K562 (cell line): ENCODE measurements around the gene FKBP8. TPM values are rescaled to one million over a fixed set of nuclear protein-coding genes. Genes with fewer than 3 reads are reported as not detected.

Experiments
- ATAC-seq: fragments of 200-7000 bp; cut with Tn5 transposase; 3 replicates; pipeline ENCODE4 v1.9.1; 2020; ENCODE audit warnings: moderate library complexity
- BruUV-seq: library from RNA; stranded (reverse); fragments of 400-500 nt; replicated peaks from 2 replicates; lab custom pipeline; 2021; lab: Mats Ljungman, UMichigan
- CTCF ChIA-PET: fragments of 300-600 bp; formaldehyde crosslinking; extraction: SDS; loops from one replicate; lab custom pipeline; 2021; ENCODE audit warnings: low intra/inter-chr PET ratio; lab: Yijun Ruan, JAX
- POLR2A ChIA-PET: fragments of 300-600, 350-650 bp; sonication (Branson Sonifier 250); formaldehyde crosslinking; extraction: SDS; loops from one replicate; lab custom pipeline; 2021; ENCODE audit warnings: antibody characterized with exemption, inconsistent platforms; lab: Yijun Ruan, JAX
- DNase-seq, 4 experiments: peaks; one replicate each; pipeline versions ENCODE4 v3.0.0 to v3.0.0-alpha.2; 2011 to 2018; ENCODE audit warnings: low spot score in 3 of 4, mixed read lengths in 3 of 4; ENCODE audit errors: extremely low read depth in 1 of 4
- FAIRE-seq: peaks from 2 replicates; lab custom pipeline; 2011; peaks lifted over from hg19 to GRCh38; lab: Jason Lieb, UNC
- H2AFZ ChIP-seq: 2 replicates; pipeline ENCODE4 v1.6.0; 2011; ENCODE audit warnings: low read depth, low read length, control low read depth, inconsistent platforms
- H3K27ac ChIP-seq: fragments of 200-600 bp; 3 replicates; pipeline ENCODE4 v1.8.0; 2011; ENCODE audit warnings: low read depth, mild to moderate bottlenecking, control low read depth, inconsistent platforms, low read length, moderate library complexity, mixed read lengths; ENCODE audit errors: extremely low read depth
- H3K27me3 ChIP-seq, 2 experiments: fragments of 300-600 bp in 1 of 2; 2 replicates in 1 of 2; 3 replicates in 1 of 2; pipeline versions ENCODE4 v1.6.0 to v1.8.0; 2011; ENCODE audit warnings: inconsistent platforms in 2 of 2, low read length in 2 of 2, mild to moderate bottlenecking in 1 of 2, mixed read lengths in 1 of 2, moderate library complexity in 1 of 2; ENCODE audit not compliant: control insufficient read depth in 2 of 2, insufficient read depth in 2 of 2
- H3K36me3 ChIP-seq: fragments of 300-600 bp; 3 replicates; pipeline ENCODE4 v1.8.0; 2011; ENCODE audit warnings: mild to moderate bottlenecking, low read length, inconsistent platforms; ENCODE audit not compliant: control insufficient read depth, insufficient read depth
- H3K4me1 ChIP-seq, 2 experiments: fragments of 200-600 bp in 1 of 2; replicated peaks in 1 of 2; 2 replicates in 1 of 2; 3 replicates in 1 of 2; pipeline versions ENCODE4 v1.5.1 to v1.8.0; 2011; ENCODE audit warnings: inconsistent platforms in 2 of 2, low read length in 2 of 2, mild to moderate bottlenecking in 1 of 2, mixed read lengths in 1 of 2, moderate library complexity in 1 of 2; ENCODE audit not compliant: control insufficient read depth in 2 of 2, insufficient read depth in 2 of 2
- H3K4me2 ChIP-seq: 2 replicates; pipeline ENCODE4 v1.6.1; 2011; ENCODE audit warnings: low read length, control low read depth, inconsistent platforms, mixed read lengths; ENCODE audit not compliant: insufficient read depth
- H3K4me3 ChIP-seq: fragments of 200-600 bp; sonication (generic), shearing (Covaris generic); 2 replicates; pipeline ENCODE4 v1.5.1; 2016; ENCODE audit warnings: control low read depth, inconsistent platforms
- H3K79me2 ChIP-seq: fragments of 200-600 bp; 3 replicates; pipeline ENCODE4 v1.8.0; 2011; ENCODE audit warnings: low read length, inconsistent platforms; ENCODE audit not compliant: control insufficient read depth, insufficient read depth
- H3K9ac ChIP-seq, 2 experiments: 2 replicates each; pipeline versions ENCODE4 v1.6.0 to v1.6.1; 2011; ENCODE audit warnings: low read depth in 2 of 2, low read length in 2 of 2, control low read depth in 1 of 2, inconsistent platforms in 1 of 2, mild to moderate bottlenecking in 1 of 2, mixed read lengths in 1 of 2; ENCODE audit not compliant: insufficient read depth in 1 of 2
- H3K9me1 ChIP-seq: one replicate; pipeline ENCODE4 v1.6.0; 2011; ENCODE audit warnings: inconsistent platforms, mild to moderate bottlenecking, low read length, moderate library complexity; ENCODE audit not compliant: control insufficient read depth, insufficient read depth
- H3K9me3 ChIP-seq: replicated peaks from 2 replicates; pipeline ENCODE4 v1.5.1; 2011; ENCODE audit warnings: low read depth, low read length, inconsistent platforms; ENCODE audit not compliant: control insufficient read depth, insufficient read depth
- H4K20me1 ChIP-seq: replicated peaks from 2 replicates; pipeline ENCODE4 v1.6.1; 2011; ENCODE audit warnings: low read length, inconsistent platforms, mixed read lengths; ENCODE audit not compliant: control insufficient read depth, insufficient read depth
- COPS2 ChIP-seq: fragments of 450-650 bp; conservative IDR thresholded peaks from 2 replicates; pipeline ENCODE4 v1.6.1; 2016; ENCODE audit warnings: mild to moderate bottlenecking, moderate library complexity
- HNRNPH1 ChIP-seq: fragments of 200-400 bp; formaldehyde crosslinking; optimal IDR thresholded peaks from 2 replicates; pipeline ENCODE3; 2017; ENCODE audit warnings: low read depth, mild to moderate bottlenecking, low read length, moderate library complexity
- NKRF ChIP-seq: fragments of 450-650 bp; IDR thresholded peaks from 2 replicates; pipeline ENCODE4 v1.6.1; 2016; ENCODE audit warnings: borderline replicate concordance
- PRPF4 ChIP-seq: fragments of 200-400 bp; formaldehyde crosslinking; IDR thresholded peaks from one replicate; pipeline ENCODE4 v1.6.1; 2017; ENCODE audit warnings: low read length, low read depth, mild to moderate bottlenecking; ENCODE audit not compliant: insufficient read depth, poor library complexity, severe bottlenecking
- SETDB1 ChIP-seq: IDR thresholded peaks from one replicate; pipeline ENCODE4 v1.6.1; 2012; ENCODE audit warnings: low read length, control low read depth, inconsistent platforms
- TCF3 ChIP-seq: sonication (generic); formaldehyde crosslinking; IDR thresholded peaks from 2 replicates; pipeline ENCODE4 v1.4.0; 2020; ENCODE audit warnings: mild to moderate bottlenecking, missing genetic modification reagents
- YY1 ChIP-seq, 3 experiments: IDR thresholded peaks; 2 replicates each; pipeline ENCODE4 v1.6.1; 2011; ENCODE audit warnings: low read length in 2 of 3, mild to moderate bottlenecking in 2 of 3, moderate library complexity in 2 of 3, borderline replicate concordance in 1 of 3, control low read depth in 1 of 3, low read depth in 1 of 3; ENCODE audit not compliant: insufficient read depth in 3 of 3, insufficient replicate concordance in 2 of 3, control insufficient read depth in 1 of 3, insufficient read length in 1 of 3; ENCODE audit errors: extremely low read depth in 1 of 3
- ZKSCAN3 ChIP-seq: fragments of 250-450 bp; sonication (Bioruptor Pico); IDR thresholded peaks from 2 replicates; pipeline ENCODE4 v1.4.0; 2020
- ZNF316 ChIP-seq: fragments of 450-650 bp; IDR thresholded peaks from 2 replicates; pipeline ENCODE4 v1.6.1; 2016
- ZNF518B ChIP-seq: fragments of 250-450 bp; sonication (Bioruptor Pico); IDR thresholded peaks from 2 replicates; pipeline ENCODE4 v1.5.0; 2021; ENCODE audit warnings: mild to moderate bottlenecking, moderate library complexity
- WGBS: fragments of 100-300 bp; shearing (Covaris generic); methylation state at CpG from one replicate; pipeline ENCODE4 v1.1.6; 2016; ENCODE audit warnings: low coverage, mixed read lengths; ENCODE audit not compliant: insufficient coverage; ENCODE audit errors: missing lambda C conversion rate; 5-methylcytosine and 5-hydroxymethylcytosine counted together
- in situ Hi-C: fragments of 300-500 bp; cut with MboI; formaldehyde crosslinking; loops from 4 replicates; pipeline ENCODE4 v1.15.0; 2018; ENCODE audit warnings: inconsistent platforms, mixed read lengths
- intact Hi-C: fragments of 100-400 bp; cut with micrococcal nuclease; formaldehyde crosslinking; loops from 2 replicates; pipeline ENCODE4 v1.14.2; 2022
- polyA plus RNA-seq, 8 experiments: library from polyadenylated mRNA; depleted of rRNA in 4 of 8; stranded (reverse) in 5 of 8; unstranded in 3 of 8; fragments of >200 nt; fragmentation: Nextera tagmentation in 2 of 8; fragmentation: Illumina TruSeq in 1 of 8; extraction: Ambion mirVana in 2 of 8; extraction: Trizol in 1 of 8; gene quantifications; 2 replicates each; pipeline versions ENCODE4 v1.2.1 to v1.2.3, GENCODE V29; 2011 to 2014; ENCODE audit warnings: inconsistent platforms in 1 of 8, missing spikeins in 1 of 8
- total RNA-seq, 7 experiments: library from RNA; depleted of rRNA in 6 of 7; stranded (reverse); fragments of >200 nt in 6 of 7; fragmentation: Illumina TruSeq in 2 of 7; extraction: Trizol in 2 of 7; gene quantifications; 2 replicates each; pipeline versions ENCODE4 v1.2.1 to v1.2.3, GENCODE V29; 2011 to 2021; ENCODE audit warnings: low replicate concordance in 1 of 7
- TF ChIP-seq, protein P1 (sequence below): fragments of 250-450 bp; sonication (Bioruptor Pico); IDR thresholded peaks from 2 replicates; pipeline ENCODE4 v1.8.0; 2022; ENCODE audit warnings: inconsistent platforms, mild to moderate bottlenecking, moderate library complexity, borderline replicate concordance

The FKBP8 gene
- total and polyA plus RNA-seq, 9 of the 15 experiments (the other 6 are each of a cell fraction or from before 2014, with no cell fraction given) = 0.46 to 236 (median 104) TPM

DNA sequence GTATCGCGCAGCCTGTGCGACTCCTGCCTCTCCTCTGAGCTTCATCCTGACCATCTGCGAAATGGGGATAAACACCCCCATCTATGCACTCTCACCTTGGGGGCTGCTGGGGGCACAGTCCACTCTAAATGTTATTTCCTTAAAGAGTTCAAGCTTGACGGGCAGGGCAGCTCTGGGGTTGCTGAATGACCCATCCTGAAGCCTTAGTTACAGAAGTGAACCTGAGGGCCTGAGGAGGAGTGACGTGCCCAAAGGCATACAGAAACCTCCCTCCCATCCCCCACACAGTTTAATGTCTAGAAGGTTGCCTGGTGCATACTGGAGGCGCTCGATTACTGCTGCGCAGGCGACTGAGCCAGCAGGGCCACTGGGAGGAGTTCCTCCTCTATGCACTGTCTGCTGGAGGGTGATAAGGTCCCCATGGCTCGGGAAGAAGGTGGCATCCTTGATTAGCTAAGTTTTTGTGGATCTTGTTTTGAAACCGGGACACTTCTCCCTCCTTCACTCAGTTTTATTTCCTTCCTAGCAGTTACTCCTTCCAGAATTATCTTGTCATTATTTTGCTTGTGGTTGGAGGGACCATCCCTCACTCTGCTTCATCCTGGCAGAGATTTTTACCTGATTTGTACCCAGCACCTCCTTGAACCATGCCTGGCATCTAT, 572 bp upstream of the FKBP8 start:
- intact Hi-C loops (loop anchor here (1.0 to 5.0 kb wide), 3 partner anchors 13 to 133 kb away; partner anchors contain the start of genes ELL and KXD1), in situ Hi-C loops (no loop called here)
- Histone ChIP-seq H3K4me2 (peak overlapping the region; percentile 90), H3K27me3 (no peaks in the 10 kb centered on the region), H3K9me1 (no peaks in the 10 kb centered on the region), H4K20me1 (peaks cover 3% of the 10 kb centered on the region; the same call in 1 of the 2 replicates), H3K79me2 (peaks cover 21% of the 10 kb centered on the region), H3K36me3 (peaks cover 30% of the 10 kb centered on the region), H2AFZ (peak overlapping the region; percentile 73), H3K9me3 (no peaks in the 10 kb centered on the region), H3K4me1 (peaks cover 18 to 36% of the 10 kb centered on the region in 2 experiments), H3K9ac (peak overlapping the region; percentile 76 to 88; a peak in 3 of 4 replicates), H3K27ac (peak overlapping the region; percentile 88), H3K4me3 (peak overlapping the region; percentile 68)
- CTCF ChIA-PET = no interaction called here
- no TSS peak for BruUV-seq
- WGBS = 0% methylated on average over 12 of the region's 12 CpGs
- ATAC-seq = peak; percentile 94
- DNase-seq = peak; percentile 90 to 99 (median 95)
- FAIRE-seq = peak; percentile 99
- POLR2A ChIA-PET = interaction anchor here (0.6 to 2.7 kb wide), 14 partner anchors 8 to 384 kb away, joined by 3 to 12 read pairs (median 4); partner anchors contain the start of genes KXD1 and UBA52
- TF ChIP-seq SETDB1 (no peak), ZKSCAN3 (no peak), ZNF316 (no peak), COPS2 (no peak), PRPF4 (no peak), NKRF (0 out of 2 replicates have a peak, but pooled peaks have one; percentile 10), HNRNPH1 (no peak), TCF3 (CRISPR knock-in tag) (peak; percentile 99), YY1 (IDR thresholded peaks at IDR 0.05; ENCODE audit: borderline replicate concordance in 1 of 3, control insufficient read depth in 1 of 3, extremely low read depth in 1 of 3, insufficient read depth in 3 of 3, insufficient read length in 1 of 3, insufficient replicate concordance in 2 of 3, low read depth in 1 of 3, low read length in 2 of 3) (peak in 1 of 3 experiments; percentile 38), ZNF518B (CRISPR knock-in tag) (no peak)
- TF ChIP-seq, protein P1, sequence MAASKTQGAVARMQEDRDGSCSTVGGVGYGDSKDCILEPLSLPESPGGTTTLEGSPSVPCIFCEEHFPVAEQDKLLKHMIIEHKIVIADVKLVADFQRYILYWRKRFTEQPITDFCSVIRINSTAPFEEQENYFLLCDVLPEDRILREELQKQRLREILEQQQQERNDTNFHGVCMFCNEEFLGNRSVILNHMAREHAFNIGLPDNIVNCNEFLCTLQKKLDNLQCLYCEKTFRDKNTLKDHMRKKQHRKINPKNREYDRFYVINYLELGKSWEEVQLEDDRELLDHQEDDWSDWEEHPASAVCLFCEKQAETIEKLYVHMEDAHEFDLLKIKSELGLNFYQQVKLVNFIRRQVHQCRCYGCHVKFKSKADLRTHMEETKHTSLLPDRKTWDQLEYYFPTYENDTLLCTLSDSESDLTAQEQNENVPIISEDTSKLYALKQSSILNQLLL (CRISPR knock-in tag) = no peak
